Dendritic cell treated with granulocyte-macrophage colony-stimulating factor and Interleukin-4, amounts not matched to agents 40 ng/mL and 50 ng/mL, for 4 days (primary cell): ENCODE data around the gene CHODL.

ENCODE experiments used
- H3K27ac Mint-ChIP-seq: one replicate; pipeline ENCODE4 v1.8.0; 2022; ENCODE audit warnings: mild to moderate bottlenecking, mixed read lengths
- H3K27me3 Mint-ChIP-seq: one replicate; pipeline ENCODE4 v1.8.0; 2022; ENCODE audit warnings: mild to moderate bottlenecking, mixed read lengths
- H3K36me3 Mint-ChIP-seq: one replicate; pipeline ENCODE4 v1.8.0; 2022; ENCODE audit warnings: low read depth, mixed read lengths
- H3K4me1 Mint-ChIP-seq: one replicate; pipeline ENCODE4 v1.8.0; 2022; ENCODE audit warnings: low read depth, mixed read lengths
- H3K4me3 Mint-ChIP-seq: one replicate; pipeline ENCODE4 v1.8.0; 2022; ENCODE audit warnings: mild to moderate bottlenecking, moderate library complexity, mixed read lengths
- H3K9me3 Mint-ChIP-seq: one replicate; pipeline ENCODE4 v1.8.0; 2022; ENCODE audit warnings: mixed read lengths
- intact Hi-C: fragments of 100-400 bp; cut with micrococcal nuclease; formaldehyde crosslinking; loops from one replicate; pipeline ENCODE4 v1.15.0; 2022

CHODL gene

GRCh38 chr21:18253799-18254198, 9.2 kb downstream of the CHODL start:
- intact Hi-C loops, result no loop called here
- Mint-ChIP-seq H3K9me3 (no peaks in the 10 kb centered on the region), H3K36me3 (no peaks in the 10 kb centered on the region), H3K4me1 (no peaks in the 10 kb centered on the region), H3K4me3 (no peak overlapping the region), H3K27ac (no peak overlapping the region), H3K27me3 (no peaks in the 10 kb centered on the region)

GRCh38 chr21:18265944-18266343, 21.3 kb downstream of the CHODL start:
- H3K4me3 Mint-ChIP-seq, result no peak overlapping the region
- H3K27ac Mint-ChIP-seq, result no peak overlapping the region
- no peaks in the 10 kb centered on the region for H3K27me3 Mint-ChIP-seq
- no peaks in the 10 kb centered on the region for H3K4me1 Mint-ChIP-seq
- no peaks in the 10 kb centered on the region for H3K36me3 Mint-ChIP-seq
- no peaks in the 10 kb centered on the region for H3K9me3 Mint-ChIP-seq
- intact Hi-C loops, result no loop called here

GRCh38 chr21:18267496-18267895, 22.9 kb downstream of the CHODL start:
- Mint-ChIP-seq H3K36me3 (no peaks in the 10 kb centered on the region), H3K27ac (no peak overlapping the region), H3K9me3 (no peaks in the 10 kb centered on the region), H3K4me3 (no peak overlapping the region), H3K27me3 (no peaks in the 10 kb centered on the region), H3K4me1 (no peaks in the 10 kb centered on the region)
- intact Hi-C loops, result no loop called here

GRCh38 chr21:18268906-18269305, 24.3 kb downstream of the CHODL start:
- Mint-ChIP-seq H3K4me3 (no peak overlapping the region), H3K4me1 (no peaks in the 10 kb centered on the region), H3K9me3 (no peaks in the 10 kb centered on the region), H3K27me3 (no peaks in the 10 kb centered on the region), H3K36me3 (no peaks in the 10 kb centered on the region), H3K27ac (no peak overlapping the region)
- intact Hi-C loops, result no loop called here

GRCh38 chr21:18269856-18270255, 25.2 kb downstream of the CHODL start:
- no peaks in the 10 kb centered on the region for H3K9me3 Mint-ChIP-seq
- intact Hi-C loops, result no loop called here
- no peaks in the 10 kb centered on the region for H3K27me3 Mint-ChIP-seq
- H3K27ac Mint-ChIP-seq, result no peak overlapping the region
- no peak overlapping the region for H3K4me3 Mint-ChIP-seq
- H3K4me1 Mint-ChIP-seq, result no peaks in the 10 kb centered on the region
- H3K36me3 Mint-ChIP-seq, result no peaks in the 10 kb centered on the region

GRCh38 chr21:18273400-18273799, 28.8 kb downstream of the CHODL start:
- Mint-ChIP-seq H3K27ac (no peak overlapping the region), H3K4me1 (no peaks in the 10 kb centered on the region), H3K36me3 (no peaks in the 10 kb centered on the region), H3K9me3 (no peaks in the 10 kb centered on the region), H3K27me3 (no peaks in the 10 kb centered on the region), H3K4me3 (no peak overlapping the region)
- intact Hi-C loops, result no loop called here

- no peaks in the 10 kb centered on the region for H3K4me1 Mint-ChIP-seq
- H3K9me3 Mint-ChIP-seq, result no peaks in the 10 kb centered on the region
- intact Hi-C loops, result no loop called here
- H3K4me3 Mint-ChIP-seq, result no peak overlapping the region
- no peaks in the 10 kb centered on the region for H3K36me3 Mint-ChIP-seq
- no peak overlapping the region for H3K27ac Mint-ChIP-seq
- H3K27me3 Mint-ChIP-seq, result no peaks in the 10 kb centered on the region
These were observed 29.7 kb downstream of the CHODL start for GRCh38 chr21:18274370-18274769.

- Mint-ChIP-seq H3K9me3 (no peaks in the 10 kb centered on the region), H3K4me3 (no peak overlapping the region), H3K36me3 (no peaks in the 10 kb centered on the region), H3K4me1 (no peaks in the 10 kb centered on the region), H3K27me3 (no peaks in the 10 kb centered on the region), H3K27ac (no peak overlapping the region)
- intact Hi-C loops, result no loop called here
These were observed 31.1 kb downstream of the CHODL start for GRCh38 chr21:18275781-18276180.

GRCh38 chr21:18285379-18285778, 40.7 kb downstream of the CHODL start:
- H3K4me1 Mint-ChIP-seq, result no peaks in the 10 kb centered on the region
- H3K27ac Mint-ChIP-seq, result no peak overlapping the region
- intact Hi-C loops, result no loop called here
- H3K4me3 Mint-ChIP-seq, result no peak overlapping the region
- H3K9me3 Mint-ChIP-seq, result no peaks in the 10 kb centered on the region
- no peaks in the 10 kb centered on the region for H3K27me3 Mint-ChIP-seq
- no peaks in the 10 kb centered on the region for H3K36me3 Mint-ChIP-seq

GRCh38 chr21:18289876-18290275, 45.2 kb downstream of the CHODL start:
- no peak overlapping the region for H3K27ac Mint-ChIP-seq
- no peaks in the 10 kb centered on the region for H3K9me3 Mint-ChIP-seq
- no peaks in the 10 kb centered on the region for H3K27me3 Mint-ChIP-seq
- intact Hi-C loops, result no loop called here
- H3K4me3 Mint-ChIP-seq, result no peak overlapping the region
- H3K4me1 Mint-ChIP-seq, result no peaks in the 10 kb centered on the region
- H3K36me3 Mint-ChIP-seq, result no peaks in the 10 kb centered on the region

- intact Hi-C loops, result no loop called here
- Mint-ChIP-seq H3K27ac (no peak overlapping the region), H3K4me1 (no peaks in the 10 kb centered on the region)
These were observed 49.5 kb downstream of the CHODL start for GRCh38 chr21:18294100-18294499.

GRCh38 chr21:18298228-18298627, 53.6 kb downstream of the CHODL start:
- Mint-ChIP-seq H3K36me3 (no peaks in the 10 kb centered on the region), H3K27ac (no peak overlapping the region), H3K27me3 (no peaks in the 10 kb centered on the region), H3K9me3 (no peaks in the 10 kb centered on the region), H3K4me3 (no peak overlapping the region), H3K4me1 (no peaks in the 10 kb centered on the region)
- intact Hi-C loops, result no loop called here

More at GRCh38 chr21:18294100-18294499, 49.5 kb downstream of the CHODL start:
- Mint-ChIP-seq H3K36me3 (no peaks in the 10 kb centered on the region), H3K9me3 (no peaks in the 10 kb centered on the region), H3K4me3 (no peak overlapping the region), H3K27me3 (no peaks in the 10 kb centered on the region)
